Astrocyte of the spinal cord (primary cell): Measurements from ENCODE around the gene CT47A1.
"Not testable (repeated sequence)": the region's sequence is repeated elsewhere in the genome, so short reads cannot be mapped to it uniquely, and the experiment has no call there.

Source experiments
- DNase-seq: peaks from one replicate; pipeline ENCODE4 v3.0.0; 2011; ENCODE audit warnings: low read depth, low spot score
- H3K4me3 ChIP-seq: 2 replicates; pipeline ENCODE4 v1.5.1; 2011; ENCODE audit warnings: low read depth, mild to moderate bottlenecking, low read length, moderate library complexity
- CTCF ChIP-seq: IDR thresholded peaks from 2 replicates; pipeline ENCODE4 v1.5.1; 2012; ENCODE audit warnings: low read depth, mild to moderate bottlenecking, low read length, inconsistent platforms
- in situ Hi-C: cut with HindIII; loops from 2 replicates; pipeline ENCODE4 v1.10.0; 2017; ENCODE audit warnings: low sequenced_read_pairs

Gene CT47A1

DNA sequence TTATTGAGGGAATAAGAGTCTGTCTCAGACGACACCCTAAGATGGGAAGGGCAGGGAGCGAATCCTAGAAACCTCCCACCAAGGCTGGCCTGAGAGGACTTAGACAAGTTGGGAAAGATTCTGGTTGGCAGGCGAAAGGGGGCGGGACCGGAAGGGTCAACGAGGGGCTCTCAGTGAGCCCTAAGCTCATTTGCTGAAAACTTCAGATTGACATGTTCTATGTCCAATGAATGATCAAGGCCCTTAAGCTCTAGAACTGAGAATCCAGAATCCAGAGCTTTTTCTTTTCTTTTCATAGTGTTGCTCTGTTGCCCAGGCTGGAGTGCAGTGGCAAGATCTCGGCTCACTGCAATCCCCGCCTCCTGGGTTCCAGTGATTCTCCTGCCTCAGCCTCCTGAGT, at the start of gene CT47A1:
Gene CT47A1, minus strand, starts transcription at position 101 of the 400 bp plus-strand sequence. CDS start 231 bp downstream, outside the sequence.
- H3K4me3 ChIP-seq, in situ Hi-C loops, DNase-seq: not testable (repeated sequence)

DNA sequence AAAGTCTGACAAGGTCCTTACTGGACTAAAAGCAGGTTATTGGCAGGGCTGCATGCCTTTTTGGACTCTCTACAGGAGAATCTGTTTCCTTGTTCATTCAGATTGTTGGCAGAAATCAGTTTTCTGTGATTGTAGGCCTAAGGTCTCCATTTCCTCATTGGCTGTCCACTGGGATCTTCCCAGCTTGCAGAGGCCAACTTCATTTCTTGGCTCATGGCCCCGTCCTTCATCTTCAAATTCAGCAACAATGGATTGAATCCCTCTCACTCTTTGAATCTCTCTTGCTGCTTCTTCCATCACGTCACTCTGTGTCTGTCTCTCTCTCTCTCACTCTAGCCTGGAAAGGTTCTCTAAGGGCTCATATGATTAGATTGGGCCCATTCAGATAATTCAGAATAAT, 47.0 kb upstream of the CT47A1 start:
- no peak overlapping the region for H3K4me3 ChIP-seq
- in situ Hi-C loops, result no loop called here
- no peak for DNase-seq
- no peak for TF ChIP-seq CTCF

- in situ Hi-C loops, result no loop called here
- no peak for DNase-seq
- no peak overlapping the region for H3K4me3 ChIP-seq
- no peak for TF ChIP-seq CTCF
Observed at GRCh38 chrX:121030083-121030482, 44.5 kb upstream of the CT47A1 start.

DNA sequence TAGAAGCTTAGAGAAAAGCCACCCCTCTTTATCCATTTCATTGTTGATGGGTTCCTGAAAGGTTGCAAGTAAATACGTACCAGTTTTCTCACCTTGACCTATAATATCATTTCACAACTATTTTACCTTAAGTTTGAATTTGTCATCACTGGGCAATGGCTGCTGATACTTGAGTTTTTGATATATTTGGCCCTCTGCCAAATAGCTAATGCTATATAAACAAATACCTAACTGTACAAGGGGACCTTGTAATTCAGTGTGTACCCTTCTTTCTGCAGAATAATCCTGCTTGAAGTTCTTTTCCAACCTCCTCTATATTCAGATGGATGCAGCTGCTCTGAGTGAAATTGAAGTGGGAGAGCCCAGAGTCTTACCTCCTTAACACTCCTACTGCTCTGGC, 42.9 kb upstream of the CT47A1 start:
- DNase-seq, result no peak
- in situ Hi-C loops, result no loop called here
- no peak overlapping the region for H3K4me3 ChIP-seq
- no peak for TF ChIP-seq CTCF

GRCh38 chrX:121014826-121015225, 29.3 kb upstream of the CT47A1 start:
- H3K4me3 ChIP-seq, result no peak overlapping the region
- no peak for DNase-seq
- in situ Hi-C loops, result no loop called here
- TF ChIP-seq CTCF, result no peak

- H3K4me3 ChIP-seq, result no peak overlapping the region
- no peak for DNase-seq
- TF ChIP-seq CTCF, result no peak
- in situ Hi-C loops, result no loop called here
Observed at GRCh38 chrX:121013897-121014455, 28.4 kb upstream of the CT47A1 start.

GRCh38 chrX:121011254-121011653, 25.7 kb upstream of the CT47A1 start:
- in situ Hi-C loops, result no loop called here
- no peak for TF ChIP-seq CTCF
- no peak overlapping the region for H3K4me3 ChIP-seq
- DNase-seq, result no peak
